Chondrocyte (in vitro differentiated cells): ENCODE results near the gene PTGER2. TPM values are rescaled to one million over a fixed set of nuclear protein-coding genes. Genes with fewer than 3 reads are reported as not detected.

Source experiments
- DNase-seq: peaks from one replicate; pipeline ENCODE4 v3.0.0; 2021; ENCODE audit warnings: mixed read lengths, low spot score
- H3K27ac Mint-ChIP-seq: one replicate; pipeline ENCODE4 v1.8.0; 2021; ENCODE audit warnings: mild to moderate bottlenecking, moderate library complexity, mixed read lengths; ENCODE audit not compliant: unreplicated experiment
- H3K27me3 Mint-ChIP-seq: 2 replicates; pipeline ENCODE4 v1.8.0; 2021; ENCODE audit warnings: low read depth, mixed read lengths
- H3K36me3 Mint-ChIP-seq: 2 replicates; pipeline ENCODE4 v1.8.0; 2021; ENCODE audit warnings: low read depth, mixed read lengths
- H3K4me1 Mint-ChIP-seq: 2 replicates; pipeline ENCODE4 v1.8.0; 2021; ENCODE audit warnings: low read depth, mild to moderate bottlenecking, mixed read lengths
- H3K4me3 Mint-ChIP-seq: one replicate; pipeline ENCODE4 v1.8.0; 2021; ENCODE audit warnings: mild to moderate bottlenecking, moderate library complexity, mixed read lengths; ENCODE audit not compliant: unreplicated experiment
- H3K9me3 Mint-ChIP-seq: 2 replicates; pipeline ENCODE4 v1.8.0; 2021; ENCODE audit warnings: low read depth, mixed read lengths
- total RNA-seq: library from RNA; stranded (reverse); gene quantifications from 3 replicates; pipeline ENCODE4 v1.2.1, GENCODE V29; 2021
- TF ChIP-seq, protein P1 (sequence below): fragments of 200-600 bp; sonication (generic); IDR thresholded peaks from 2 replicates; pipeline ENCODE4 v1.5.0; 2021; ENCODE audit warnings: antibody characterized with exemption, mild to moderate bottlenecking, moderate library complexity

PTGER2 gene
- total RNA-seq, 1 donor from 2014 or later = 2.5 TPM

DNA sequence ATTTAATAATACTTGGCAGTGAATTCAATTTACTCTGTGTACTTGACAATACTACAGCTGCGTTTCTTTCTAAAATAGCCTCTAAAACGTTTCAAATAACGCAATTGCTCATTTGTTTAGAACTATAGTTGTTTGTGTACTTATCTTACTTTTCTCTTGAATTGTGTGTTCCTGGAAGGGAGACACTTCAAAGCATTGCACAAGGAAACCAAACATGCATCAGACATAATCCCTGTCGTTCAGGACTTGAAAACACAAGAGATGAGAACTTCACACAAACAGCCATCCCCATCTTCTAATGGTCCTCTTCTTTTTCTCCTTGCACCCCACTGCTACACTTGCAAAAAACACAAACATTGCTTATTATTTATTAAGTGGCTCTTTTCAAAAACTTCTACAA is 38.5 kb downstream of the PTGER2 start:
- Mint-ChIP-seq H3K27me3 (no peaks in the 10 kb centered on the region), H3K36me3 (no peaks in the 10 kb centered on the region), H3K4me3 (no peak overlapping the region), H3K27ac (peak overlapping the region; percentile 9), H3K4me1 (peaks cover 68% of the 10 kb centered on the region), H3K9me3 (no peaks in the 10 kb centered on the region)
- no peak for DNase-seq
- TF ChIP-seq, protein P1, sequence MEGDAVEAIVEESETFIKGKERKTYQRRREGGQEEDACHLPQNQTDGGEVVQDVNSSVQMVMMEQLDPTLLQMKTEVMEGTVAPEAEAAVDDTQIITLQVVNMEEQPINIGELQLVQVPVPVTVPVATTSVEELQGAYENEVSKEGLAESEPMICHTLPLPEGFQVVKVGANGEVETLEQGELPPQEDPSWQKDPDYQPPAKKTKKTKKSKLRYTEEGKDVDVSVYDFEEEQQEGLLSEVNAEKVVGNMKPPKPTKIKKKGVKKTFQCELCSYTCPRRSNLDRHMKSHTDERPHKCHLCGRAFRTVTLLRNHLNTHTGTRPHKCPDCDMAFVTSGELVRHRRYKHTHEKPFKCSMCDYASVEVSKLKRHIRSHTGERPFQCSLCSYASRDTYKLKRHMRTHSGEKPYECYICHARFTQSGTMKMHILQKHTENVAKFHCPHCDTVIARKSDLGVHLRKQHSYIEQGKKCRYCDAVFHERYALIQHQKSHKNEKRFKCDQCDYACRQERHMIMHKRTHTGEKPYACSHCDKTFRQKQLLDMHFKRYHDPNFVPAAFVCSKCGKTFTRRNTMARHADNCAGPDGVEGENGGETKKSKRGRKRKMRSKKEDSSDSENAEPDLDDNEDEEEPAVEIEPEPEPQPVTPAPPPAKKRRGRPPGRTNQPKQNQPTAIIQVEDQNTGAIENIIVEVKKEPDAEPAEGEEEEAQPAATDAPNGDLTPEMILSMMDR = no peak

DNA sequence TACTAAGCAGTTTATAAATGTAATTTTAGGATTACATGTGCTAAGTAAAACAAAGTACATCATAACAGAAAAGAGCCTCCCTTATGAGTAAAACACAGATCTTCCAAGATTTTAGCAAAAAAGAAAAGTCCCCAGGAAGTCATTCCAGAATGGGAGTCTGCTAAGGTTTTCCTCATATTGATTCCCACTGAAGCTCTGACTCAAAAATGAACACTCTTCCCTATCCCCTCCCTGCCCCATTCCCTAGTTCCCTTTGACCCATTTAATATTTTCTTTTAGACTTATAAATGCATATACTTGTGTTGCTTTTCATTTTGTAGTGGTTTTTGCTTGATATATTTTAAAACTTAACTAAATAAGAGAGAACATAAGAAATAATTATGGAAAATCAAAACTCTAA is 40.1 kb downstream of the PTGER2 start:
- Mint-ChIP-seq H3K4me3 (no peak overlapping the region), H3K36me3 (no peaks in the 10 kb centered on the region), H3K4me1 (peaks cover 57% of the 10 kb centered on the region), H3K9me3 (no peaks in the 10 kb centered on the region), H3K27me3 (no peaks in the 10 kb centered on the region), H3K27ac (peak overlapping the region; percentile 95)
- no peak for DNase-seq
- TF ChIP-seq, protein P1 = no peak

- peak overlapping the region; percentile 28 for H3K4me3 Mint-ChIP-seq
- peaks cover 55% of the 10 kb centered on the region for H3K4me1 Mint-ChIP-seq
- H3K27me3 Mint-ChIP-seq = no peaks in the 10 kb centered on the region
- peak overlapping the region; percentile 95 for H3K27ac Mint-ChIP-seq
- H3K9me3 Mint-ChIP-seq = no peaks in the 10 kb centered on the region
- DNase-seq = no peak
- no peaks in the 10 kb centered on the region for H3K36me3 Mint-ChIP-seq
- TF ChIP-seq, protein P1 = no peak
These were observed 40.9 kb downstream of the PTGER2 start for GRCh38 chr14:52355016-52355431.

GRCh38 chr14:52355526-52355925 is 41.4 kb downstream of the PTGER2 start:
- no peaks in the 10 kb centered on the region for H3K27me3 Mint-ChIP-seq
- peak overlapping the region; percentile 95 for H3K27ac Mint-ChIP-seq
- H3K4me3 Mint-ChIP-seq = no peak overlapping the region
- H3K4me1 Mint-ChIP-seq = peaks cover 51% of the 10 kb centered on the region
- TF ChIP-seq, protein P1 = no peak
- no peak for DNase-seq
- H3K9me3 Mint-ChIP-seq = no peaks in the 10 kb centered on the region
- H3K36me3 Mint-ChIP-seq = no peaks in the 10 kb centered on the region

DNA sequence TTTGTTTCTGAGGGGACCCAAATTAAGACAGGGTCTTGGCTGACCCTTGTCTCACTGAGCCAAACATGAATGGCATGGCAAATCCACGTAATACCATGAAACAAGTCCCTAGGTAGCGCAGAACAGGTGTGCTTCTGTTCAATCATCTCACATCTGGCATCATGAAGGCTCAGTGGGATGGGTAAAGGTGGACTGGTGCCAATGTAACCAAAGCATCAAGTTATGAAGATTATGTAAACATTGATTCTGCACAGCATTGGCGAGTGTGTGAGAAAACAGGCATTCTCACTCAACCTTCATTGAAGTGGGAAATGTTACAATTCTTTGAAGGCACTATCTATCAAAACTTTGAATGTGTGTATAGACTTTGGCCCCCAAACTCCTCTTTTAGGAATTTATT is 41.9 kb downstream of the PTGER2 start:
- DNase-seq = no peak
- Mint-ChIP-seq H3K4me3 (no peak overlapping the region), H3K27ac (peak overlapping the region; percentile 95), H3K9me3 (no peaks in the 10 kb centered on the region), H3K36me3 (no peaks in the 10 kb centered on the region), H3K27me3 (no peaks in the 10 kb centered on the region), H3K4me1 (peaks cover 46% of the 10 kb centered on the region)
- TF ChIP-seq, protein P1 = no peak
